NCI-H446 (cell line): Measurements from ENCODE around the gene AGO3.
"Not testable (repeated sequence)": the region's sequence is repeated elsewhere in the genome, so short reads cannot be mapped to it uniquely, and the experiment has no call there.

Experiments used
- DNase-seq, 2 experiments: peaks; one replicate each; lab custom pipeline; 2025; lab: John Stamatoyannopoulos, UW

The AGO3 gene

GRCh38 chr1:36008546-36009197 is 77.8 kb downstream of the AGO3 start:
- DNase-seq = no peak

- DNase-seq = no peak
Observed at GRCh38 chr1:36014722-36015220, 83.9 kb downstream of the AGO3 start.

- DNase-seq = no peak
Observed at GRCh38 chr1:36016686-36017085, 85.8 kb downstream of the AGO3 start.

- DNase-seq = no peak
Observed at GRCh38 chr1:36023098-36023769, 92.3 kb downstream of the AGO3 start.

- not testable (repeated sequence) for DNase-seq
Observed at GRCh38 chr1:36024024-36024423, 93.1 kb downstream of the AGO3 start.

GRCh38 chr1:36024847-36025246 is 93.9 kb downstream of the AGO3 start:
- no peak for DNase-seq

GRCh38 chr1:36027766-36028165 is 96.9 kb downstream of the AGO3 start:
- DNase-seq = no peak

GRCh38 chr1:36031441-36031840 is 100.5 kb downstream of the AGO3 start:
- no peak for DNase-seq

- DNase-seq = no peak
Observed at GRCh38 chr1:36034692-36035091, 103.8 kb downstream of the AGO3 start.

GRCh38 chr1:36035154-36035553 is 104.2 kb downstream of the AGO3 start:
- DNase-seq = no peak

GRCh38 chr1:36040238-36040637 is 109.3 kb downstream of the AGO3 start:
- DNase-seq = no peak

GRCh38 chr1:36051821-36052220 is 120.9 kb downstream of the AGO3 start:
- DNase-seq = no peak

- no peak for DNase-seq
Observed at GRCh38 chr1:36053978-36054377, 123.1 kb downstream of the AGO3 start.

GRCh38 chr1:36055706-36056105 is 124.8 kb downstream of the AGO3 start:
- no peak for DNase-seq

- no peak for DNase-seq
Observed at GRCh38 chr1:36062315-36062714, 131.4 kb downstream of the AGO3 start.

- no peak for DNase-seq
Observed at GRCh38 chr1:36067871-36068270, 137.0 kb downstream of the AGO3 start.

GRCh38 chr1:36068866-36069265 is 138.0 kb downstream of the AGO3 start:
- DNase-seq = no peak

GRCh38 chr1:36070349-36070748 is 139.4 kb downstream of the AGO3 start:
- DNase-seq = no peak

GRCh38 chr1:36076979-36077573 is 146.2 kb downstream of the AGO3 start:
- DNase-seq = no peak

- DNase-seq = no peak
Observed at GRCh38 chr1:36080236-36080635, 149.3 kb downstream of the AGO3 start.

GRCh38 chr1:36080801-36081200 is 149.9 kb downstream of the AGO3 start:
- DNase-seq = no peak

GRCh38 chr1:36081926-36082485 is 151.1 kb downstream of the AGO3 start:
- DNase-seq = no peak

GRCh38 chr1:36083219-36083618 is 152.3 kb downstream of the AGO3 start:
- DNase-seq = no peak
